Ovary (tissue), 9 donors: ENCODE data around the gene OLIG1. TPM values are rescaled to one million over a fixed set of nuclear protein-coding genes. Genes with fewer than 3 reads are reported as not detected.

Experiments used
- DNase-seq, 5 donors: peaks; one replicate each; pipeline ENCODE4 v3.0.0-alpha.2; 2019 to 2020
- H3K27ac ChIP-seq, 2 donors: fragments of 200-600 bp; one replicate each; pipeline versions ENCODE4 v1.5.1 to v1.8.0; 2019 to 2022
- H3K27me3 ChIP-seq: fragments of 200-600 bp; one replicate; pipeline ENCODE4 v1.8.0; 2022
- H3K36me3 ChIP-seq: fragments of 200-600 bp; sonication (generic); one replicate; pipeline ENCODE4 v1.5.1; 2019
- H3K4me1 ChIP-seq: one replicate; pipeline ENCODE4 v1.8.1; 2013; ENCODE audit warnings: mild to moderate bottlenecking, moderate library complexity; ENCODE audit not compliant: insufficient read depth
- H3K4me3 ChIP-seq: fragments of 200-600 bp; sonication (generic); one replicate; pipeline ENCODE4 v1.5.1; 2017
- H3K9me3 ChIP-seq, 2 donors: fragments of 200-600 bp in 1 of 2; sonication (generic) in 1 of 2; one replicate each; pipeline versions ENCODE4 v1.5.1 to v1.8.1; 2013 to 2019; ENCODE audit warnings: mild to moderate bottlenecking in 1 of 2, moderate library complexity in 1 of 2
- EP300 ChIP-seq: sonication (generic); formaldehyde crosslinking; IDR thresholded peaks from one replicate; pipeline ENCODE4 v1.6.1; 2017; ENCODE audit warnings: antibody characterized with exemption
- POLR2A ChIP-seq: fragments of 450-650 bp; IDR thresholded peaks from one replicate; pipeline ENCODE4 v1.6.1; 2017; ENCODE audit warnings: antibody characterized with exemption, mild to moderate bottlenecking, moderate library complexity
- WGBS, 3 donors: extraction: QIAGEN DNeasy Blood & Tissue Kit in 1 of 3; methylation state at CpG; one replicate each; pipeline versions ENCODE4 v1.1.5 to v1.1.7; 2013 to 2017; 5-methylcytosine and 5-hydroxymethylcytosine counted together
- intact Hi-C, 4 donors: fragments of 100-400 bp; cut with DNase I; formaldehyde crosslinking; loops; one replicate each; pipeline versions ENCODE4 v1.11.0 to v1.15.1; 2022 to 2023
- polyA plus RNA-seq, 2 donors: library from polyadenylated mRNA; stranded (reverse); fragments of 200-250 nt in 1 of 2; fragments of 350-450 nt in 1 of 2; fragmentation: Illumina TruSeq in 1 of 2; extraction: RNeasy Lipid Tissue Mini Kit (QIAGEN cat#74804) in 1 of 2; gene quantifications; one replicate each; pipeline ENCODE4 v1.2.3, GENCODE V29; 2013 to 2014
- total RNA-seq, 7 donors: library from RNA; depleted of rRNA in 2 of 7; stranded (reverse); fragments of >200 nt in 2 of 7; fragmentation: NEBNext Ultra II Directional in 3 of 7; extraction: Animal tissue kit (Norgen Biotek cat#: 25700) in 3 of 7; gene quantifications; one replicate each; pipeline versions ENCODE4 v1.1.0 to v1.2.4, GENCODE V29; 2016 to 2023
- TF ChIP-seq, protein P1 (sequence below), 3 donors: fragments of 450-650 bp in 2 of 3; fragments of 200-600 bp in 1 of 3; IDR thresholded peaks; one replicate each; pipeline versions ENCODE4 v1.5.1 to v1.8.0; 2016 to 2022; ENCODE audit warnings: antibody characterized with exemption in 3 of 3, mild to moderate bottlenecking in 1 of 3
- donor health status: DM: no; HTN: no; CAD: no; lungs with moderate emphysema.
- donor health status: DM: no; HTN: no; CAD: no.
- donor health status: Bipolar disorder and iron deficiency.
- donor health status: DM: yes; HTN: yes; CAD: no.
- donor health status: DM: no; HTN: no; CAD: no.
- donor health status: DM: yes; HTN: yes; CAD: no.

The OLIG1 gene
- total and polyA plus RNA-seq, 9 donors, result not detected

DNA sequence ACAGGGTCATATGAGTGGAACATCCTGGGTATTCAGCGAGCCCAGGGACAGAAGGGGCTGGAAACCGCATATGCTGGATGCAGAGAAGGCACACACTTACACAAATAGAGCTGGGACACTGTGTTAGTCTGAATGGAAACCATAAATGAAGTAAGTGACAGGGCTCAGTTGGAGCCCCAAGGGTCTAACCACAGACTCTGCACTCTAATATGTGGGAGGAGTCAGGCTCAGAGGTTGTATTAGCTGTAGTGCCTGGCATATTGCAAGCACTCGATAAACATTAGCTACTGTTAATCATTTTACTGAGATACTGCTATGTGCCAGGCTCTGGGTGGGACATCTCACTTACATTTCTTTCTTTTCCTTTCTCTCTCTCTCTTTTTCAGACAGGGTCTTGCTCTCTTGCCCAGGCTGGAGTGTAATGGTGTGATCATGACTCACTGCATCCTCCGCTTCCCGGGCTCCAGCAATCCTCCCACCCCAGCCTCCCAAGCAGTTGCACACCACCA is 6.5 kb upstream of the OLIG1 start:
- Histone ChIP-seq H3K27me3 (no peaks in the 10 kb centered on the region), H3K27ac (no peak overlapping the region), H3K36me3 (no peaks in the 10 kb centered on the region), H3K4me3 (no peak overlapping the region), H3K4me1 (no peaks in the 10 kb centered on the region), H3K9me3 (peaks cover 0 to under 1% of the 10 kb centered on the region in 2 donors)
- intact Hi-C loops, result no loop called here
- TF ChIP-seq POLR2A, result no peak
- TF ChIP-seq EP300, result no peak
- TF ChIP-seq, protein P1, sequence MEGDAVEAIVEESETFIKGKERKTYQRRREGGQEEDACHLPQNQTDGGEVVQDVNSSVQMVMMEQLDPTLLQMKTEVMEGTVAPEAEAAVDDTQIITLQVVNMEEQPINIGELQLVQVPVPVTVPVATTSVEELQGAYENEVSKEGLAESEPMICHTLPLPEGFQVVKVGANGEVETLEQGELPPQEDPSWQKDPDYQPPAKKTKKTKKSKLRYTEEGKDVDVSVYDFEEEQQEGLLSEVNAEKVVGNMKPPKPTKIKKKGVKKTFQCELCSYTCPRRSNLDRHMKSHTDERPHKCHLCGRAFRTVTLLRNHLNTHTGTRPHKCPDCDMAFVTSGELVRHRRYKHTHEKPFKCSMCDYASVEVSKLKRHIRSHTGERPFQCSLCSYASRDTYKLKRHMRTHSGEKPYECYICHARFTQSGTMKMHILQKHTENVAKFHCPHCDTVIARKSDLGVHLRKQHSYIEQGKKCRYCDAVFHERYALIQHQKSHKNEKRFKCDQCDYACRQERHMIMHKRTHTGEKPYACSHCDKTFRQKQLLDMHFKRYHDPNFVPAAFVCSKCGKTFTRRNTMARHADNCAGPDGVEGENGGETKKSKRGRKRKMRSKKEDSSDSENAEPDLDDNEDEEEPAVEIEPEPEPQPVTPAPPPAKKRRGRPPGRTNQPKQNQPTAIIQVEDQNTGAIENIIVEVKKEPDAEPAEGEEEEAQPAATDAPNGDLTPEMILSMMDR (IDR thresholded peaks at IDR 0.05), result no peak
- DNase-seq, result no peak
- WGBS, 3 donors, result 83 to 91% (median 89%) methylated on average over 5 of the region's 5 CpGs

DNA sequence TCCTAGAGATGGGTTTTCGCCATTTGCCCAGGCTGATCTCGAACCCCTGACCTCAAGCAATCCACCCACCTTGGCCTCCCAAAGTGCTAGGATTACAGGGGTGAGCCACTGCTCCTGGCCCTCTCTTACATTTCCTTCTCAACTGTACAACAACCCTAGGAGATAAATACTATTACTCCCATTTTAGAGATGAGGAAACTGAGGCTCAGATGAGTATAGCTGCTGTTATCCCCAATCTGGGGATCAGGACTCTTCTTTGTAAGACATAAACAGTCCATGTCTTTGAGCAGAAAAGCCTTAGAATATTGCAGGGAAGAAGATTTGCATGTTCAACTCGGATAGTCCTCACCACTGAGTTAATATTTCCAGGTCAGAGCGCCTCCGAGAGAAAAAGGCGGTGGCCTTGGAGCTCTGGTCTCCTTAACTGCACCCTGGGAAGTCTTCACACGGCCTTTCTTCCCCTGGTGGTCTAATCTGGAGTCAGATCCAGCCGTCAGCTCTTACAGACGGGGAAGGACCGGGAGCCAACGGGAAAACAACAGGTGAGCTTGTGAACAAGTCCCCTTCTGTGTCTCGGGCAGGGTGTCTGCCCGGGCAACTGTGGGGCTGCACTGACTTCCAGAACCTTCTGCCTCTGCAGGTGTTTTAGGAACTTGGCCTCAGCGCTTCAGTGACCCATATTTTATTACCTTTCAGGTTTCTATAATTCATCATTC is 5.9 kb upstream of the OLIG1 start:
- Histone ChIP-seq H3K9me3 (peaks cover 0 to 7% of the 10 kb centered on the region in 2 donors), H3K27me3 (no peaks in the 10 kb centered on the region), H3K4me1 (no peaks in the 10 kb centered on the region), H3K36me3 (no peaks in the 10 kb centered on the region), H3K4me3 (no peak overlapping the region), H3K27ac (no peak overlapping the region)
- no peak for DNase-seq
- intact Hi-C loops, result no loop called here
- 26 to 37% (median 28%) methylated on average over 14 of the region's 14 CpGs for WGBS, 3 donors
- TF ChIP-seq POLR2A (no peak), EP300 (no peak)
- TF ChIP-seq, protein P1 (IDR thresholded peaks at IDR 0.05), result no peak

DNA sequence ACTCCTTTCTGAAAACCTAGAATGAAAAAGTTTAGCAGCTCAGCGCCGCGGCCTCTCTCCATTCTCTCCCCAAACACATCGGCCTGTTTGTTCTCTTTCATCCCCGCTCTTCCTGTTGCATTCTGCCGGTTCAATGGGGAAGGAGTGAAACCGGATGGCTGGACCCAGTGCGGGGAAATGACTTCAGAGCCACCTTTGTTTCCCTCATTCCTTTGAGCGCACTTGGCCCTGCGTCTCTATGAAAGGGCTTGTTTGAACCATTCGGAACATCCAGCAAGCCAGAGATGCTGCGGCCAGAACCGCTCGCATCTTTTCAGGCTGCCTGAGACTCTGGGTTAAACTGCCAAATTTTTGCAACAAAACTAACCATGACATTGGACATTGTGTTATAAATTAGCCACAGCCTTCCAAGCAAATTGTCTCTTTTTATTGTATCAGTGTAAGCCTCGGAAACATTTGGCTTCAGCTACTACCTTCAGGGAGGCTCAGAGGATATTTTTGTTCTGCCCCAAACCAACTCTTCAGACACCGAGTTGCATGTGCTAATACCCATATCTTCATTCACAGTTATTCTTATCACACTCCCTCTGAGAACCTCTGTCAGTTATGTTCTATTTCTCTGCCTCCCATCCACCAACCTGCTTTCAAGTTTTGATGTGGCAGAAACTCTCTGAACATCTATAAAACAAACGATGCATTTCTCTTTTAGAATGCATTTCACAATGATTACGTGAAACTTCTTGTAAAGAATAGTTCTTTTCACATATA is 5.1 kb upstream of the OLIG1 start:
- intact Hi-C loops, result no loop called here
- H3K36me3 ChIP-seq, result no peaks in the 10 kb centered on the region
- DNase-seq, result no peak
- H3K27ac ChIP-seq, result no peak overlapping the region
- no peak for TF ChIP-seq EP300
- TF ChIP-seq POLR2A, result no peak
- TF ChIP-seq, protein P1 (IDR thresholded peaks at IDR 0.05), result no peak
- no peaks in the 10 kb centered on the region for H3K4me1 ChIP-seq
- H3K27me3 ChIP-seq, result no peaks in the 10 kb centered on the region
- H3K4me3 ChIP-seq, result no peak overlapping the region
- H3K9me3 ChIP-seq, result peaks cover 0 to 14% of the 10 kb centered on the region in 2 donors
- 28 to 33% (median 29%) methylated on average over 18 of the region's 18 CpGs for WGBS, 3 donors

DNA sequence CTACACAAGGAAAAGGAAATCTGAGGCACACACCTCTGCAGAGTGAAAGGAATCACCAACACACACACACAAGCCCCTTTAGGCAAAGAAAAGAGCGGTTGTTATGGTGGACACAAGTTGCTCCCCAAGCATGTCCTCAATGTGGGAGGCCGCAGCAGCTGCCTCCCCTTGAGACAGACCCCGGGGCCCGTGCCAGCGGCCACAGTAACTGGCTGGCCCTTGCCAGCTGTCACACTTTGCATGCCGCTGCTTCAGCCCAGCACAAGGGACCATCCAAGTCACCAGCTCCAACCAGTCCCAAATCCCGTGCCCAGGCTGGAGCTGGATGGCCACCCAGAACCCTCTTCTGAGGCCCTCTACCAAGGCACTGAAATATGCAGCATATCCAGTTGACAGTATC is 2.9 kb upstream of the OLIG1 start:
- TF ChIP-seq EP300, result no peak
- TF ChIP-seq, protein P1 (IDR thresholded peaks at IDR 0.05), result no peak
- no peak for TF ChIP-seq POLR2A
- Histone ChIP-seq H3K27me3 (no peaks in the 10 kb centered on the region), H3K36me3 (no peaks in the 10 kb centered on the region), H3K4me3 (no peak overlapping the region), H3K27ac (no peak overlapping the region), H3K9me3 (peaks cover 0 to 16% of the 10 kb centered on the region in 2 donors), H3K4me1 (no peaks in the 10 kb centered on the region)
- 84 to 93% (median 85%) methylated on average over 7 of the region's 7 CpGs for whole genome bisulfite sequencing, 3 donors
- no peak for DNase-seq
- intact Hi-C loops, result no loop called here
